ENCODE results near the gene EXOC2.

EXOC2 gene

DNA sequence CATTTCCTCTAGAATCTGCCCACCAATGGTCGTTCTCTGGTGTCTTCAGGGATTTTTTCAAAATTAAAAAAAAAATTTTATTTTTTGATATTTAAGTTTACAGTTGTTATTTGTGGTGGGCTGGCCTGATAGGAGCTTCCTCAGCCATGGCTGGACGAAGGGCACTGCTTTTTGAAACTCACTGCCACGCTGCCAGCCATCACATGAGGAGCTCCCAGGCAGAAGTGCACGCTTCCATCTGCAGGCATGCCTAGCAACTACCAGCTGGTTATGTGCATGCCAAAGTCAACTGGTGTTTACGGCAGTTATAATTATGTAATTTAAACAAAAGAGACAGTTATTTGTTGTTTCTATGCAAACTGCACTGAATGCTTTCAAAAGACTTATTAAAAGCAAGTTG is 196.3 kb downstream of the EXOC2 start:
- no peak overlapping the region for H3K14ac ChIP-seq (ENCODE audit: low read length in 2 of 2)
- no peak overlapping the region for H3K4me3 ChIP-seq (ENCODE audit: insufficient read depth in 1 of 2, low read depth in 1 of 2, low read length in 2 of 2)
- no peak overlapping the region for H4K8ac ChIP-seq (ENCODE audit: low read length)
- H2BK15ac ChIP-seq (ENCODE audit: low read depth, poor library complexity, severe bottlenecking) = no peak overlapping the region
- no peak for DNase-seq
- no peak overlapping the region for H2BK120ac ChIP-seq (ENCODE audit: low read depth, low read length)
- peaks cover 9% of the 10 kb centered on the region for H3K9me3 ChIP-seq (ENCODE audit: control insufficient read depth, low read length)
- no peak overlapping the region for H2AFZ ChIP-seq (ENCODE audit: low read depth, low read length)
- H3K9ac ChIP-seq (ENCODE audit: low read length) = no peak overlapping the region
- no peaks in the 10 kb centered on the region for H3K4me1 ChIP-seq (ENCODE audit: control insufficient read depth, insufficient read depth, low read depth, low read length)
- H3K36me3 ChIP-seq (ENCODE audit: control insufficient read depth in 1 of 2, insufficient read depth in 2 of 2, low read depth in 1 of 2, low read length in 2 of 2) = peaks cover 17 to 40% of the 10 kb centered on the region in 2 experiments
- no peak overlapping the region for H4K91ac ChIP-seq (ENCODE audit: low read length)
- H2AK5ac ChIP-seq (ENCODE audit: low read length, severe bottlenecking) = no peak overlapping the region
- H2BK12ac ChIP-seq (ENCODE audit: low read length in 2 of 2) = no peak overlapping the region
- H3K4me2 ChIP-seq (ENCODE audit: low read length, poor library complexity, severe bottlenecking) = no peak overlapping the region
- H2BK5ac ChIP-seq (ENCODE audit: low read depth, low read length, poor library complexity, severe bottlenecking) = no peak overlapping the region
- H3K27me3 ChIP-seq (ENCODE audit: control insufficient read depth in 1 of 2, insufficient read depth in 1 of 2, low read length in 2 of 2) = no peaks in the 10 kb centered on the region
- H3K18ac ChIP-seq (ENCODE audit: low read depth in 1 of 2, low read length in 2 of 2) = no peak overlapping the region
- no peak overlapping the region for H3K27ac ChIP-seq (ENCODE audit: low read length, poor library complexity, severe bottlenecking)
- no peak overlapping the region for H3K4ac ChIP-seq (ENCODE audit: low read depth in 1 of 2, low read length in 2 of 2)
- 97% methylated on average over 3 of the region's 5 CpGs for WGBS
- H3K79me1 ChIP-seq (replicated peaks; ENCODE audit: low read length, poor library complexity, severe bottlenecking) = peaks cover 6% of the 10 kb centered on the region
- no peak overlapping the region for H3K23ac ChIP-seq (ENCODE audit: low read length in 2 of 2)

GRCh38 chr6:494394-494793 is 198.5 kb downstream of the EXOC2 start:
- H3K4me3 ChIP-seq (ENCODE audit: insufficient read depth in 1 of 2, low read depth in 1 of 2, low read length in 2 of 2) = no peak overlapping the region
- H2BK12ac ChIP-seq (ENCODE audit: low read length in 2 of 2) = no peak overlapping the region
- no peak overlapping the region for H4K8ac ChIP-seq (ENCODE audit: low read length)
- no peak overlapping the region for H3K23ac ChIP-seq (ENCODE audit: low read length in 2 of 2)
- H3K4me1 ChIP-seq (ENCODE audit: control insufficient read depth, insufficient read depth, low read depth, low read length) = no peaks in the 10 kb centered on the region
- H2AFZ ChIP-seq (ENCODE audit: low read depth, low read length) = no peak overlapping the region
- H3K4me2 ChIP-seq (ENCODE audit: low read length, poor library complexity, severe bottlenecking) = no peak overlapping the region
- no peaks in the 10 kb centered on the region for H3K27me3 ChIP-seq (ENCODE audit: control insufficient read depth in 1 of 2, insufficient read depth in 1 of 2, low read length in 2 of 2)
- H3K9ac ChIP-seq (ENCODE audit: low read length) = no peak overlapping the region
- no peak overlapping the region for H3K18ac ChIP-seq (ENCODE audit: low read depth in 1 of 2, low read length in 2 of 2)
- no peak overlapping the region for H2BK120ac ChIP-seq (ENCODE audit: low read depth, low read length)
- peaks cover 9% of the 10 kb centered on the region for H3K9me3 ChIP-seq (ENCODE audit: control insufficient read depth, low read length)
- no CpG with 5 or more reads among the region's 5 CpGs for WGBS
- H2BK5ac ChIP-seq (ENCODE audit: low read depth, low read length, poor library complexity, severe bottlenecking) = no peak overlapping the region
- H3K14ac ChIP-seq (ENCODE audit: low read length in 2 of 2) = no peak overlapping the region
- H3K4ac ChIP-seq (ENCODE audit: low read depth in 1 of 2, low read length in 2 of 2) = no peak overlapping the region
- no peak overlapping the region for H2BK15ac ChIP-seq (ENCODE audit: low read depth, poor library complexity, severe bottlenecking)
- H2AK5ac ChIP-seq (ENCODE audit: low read length, severe bottlenecking) = no peak overlapping the region
- DNase-seq = no peak
- H3K27ac ChIP-seq (ENCODE audit: low read length, poor library complexity, severe bottlenecking) = no peak overlapping the region
- H3K36me3 ChIP-seq (ENCODE audit: control insufficient read depth in 1 of 2, insufficient read depth in 2 of 2, low read depth in 1 of 2, low read length in 2 of 2) = peaks cover 17 to 53% of the 10 kb centered on the region in 2 experiments
- H4K91ac ChIP-seq (ENCODE audit: low read length) = no peak overlapping the region
- peaks cover 4% of the 10 kb centered on the region for H3K79me1 ChIP-seq (replicated peaks; ENCODE audit: low read length, poor library complexity, severe bottlenecking)

DNA sequence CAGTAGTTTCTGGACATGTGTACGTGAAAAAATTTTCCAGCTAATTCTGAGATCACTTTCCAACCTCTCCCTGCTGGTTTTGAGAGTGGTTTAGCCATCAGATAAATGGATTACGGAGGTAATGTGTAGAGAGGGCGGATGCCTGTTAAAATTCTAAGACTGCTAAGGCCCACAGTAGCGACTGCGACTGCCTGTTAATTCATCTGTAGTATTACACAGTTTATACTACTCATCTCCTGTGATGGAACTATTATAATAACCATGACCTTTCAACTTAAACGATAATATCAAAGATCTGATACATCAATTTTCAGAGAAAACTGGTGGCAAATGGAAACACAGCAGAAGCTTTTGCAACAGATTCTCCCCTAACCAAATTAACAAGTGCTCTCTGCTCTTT is 199.1 kb downstream of the EXOC2 start:
- Histone ChIP-seq H3K18ac (ENCODE audit: low read depth in 1 of 2, low read length in 2 of 2) (no peak overlapping the region), H2BK12ac (ENCODE audit: low read length in 2 of 2) (no peak overlapping the region), H4K91ac (ENCODE audit: low read length) (no peak overlapping the region), H2AK5ac (ENCODE audit: low read length, severe bottlenecking) (no peak overlapping the region), H2BK15ac (ENCODE audit: low read depth, poor library complexity, severe bottlenecking) (no peak overlapping the region), H3K27me3 (ENCODE audit: control insufficient read depth in 1 of 2, insufficient read depth in 1 of 2, low read length in 2 of 2) (no peaks in the 10 kb centered on the region), H3K4me2 (ENCODE audit: low read length, poor library complexity, severe bottlenecking) (no peak overlapping the region), H3K27ac (ENCODE audit: low read length, poor library complexity, severe bottlenecking) (no peak overlapping the region), H3K79me1 (replicated peaks; ENCODE audit: low read length, poor library complexity, severe bottlenecking) (peaks cover 2% of the 10 kb centered on the region), H3K4ac (ENCODE audit: low read depth in 1 of 2, low read length in 2 of 2) (no peak overlapping the region), H3K9ac (ENCODE audit: low read length) (no peak overlapping the region), H3K23ac (ENCODE audit: low read length in 2 of 2) (no peak overlapping the region), H3K14ac (ENCODE audit: low read length in 2 of 2) (no peak overlapping the region), H3K36me3 (ENCODE audit: control insufficient read depth in 1 of 2, insufficient read depth in 2 of 2, low read depth in 1 of 2, low read length in 2 of 2) (peaks cover 14 to 53% of the 10 kb centered on the region in 2 experiments), H4K8ac (ENCODE audit: low read length) (no peak overlapping the region), H2BK5ac (ENCODE audit: low read depth, low read length, poor library complexity, severe bottlenecking) (no peak overlapping the region), H3K9me3 (ENCODE audit: control insufficient read depth, low read length) (peaks cover 9% of the 10 kb centered on the region), H2AFZ (ENCODE audit: low read depth, low read length) (no peak overlapping the region), H3K4me1 (ENCODE audit: control insufficient read depth, insufficient read depth, low read depth, low read length) (no peaks in the 10 kb centered on the region), H3K4me3 (ENCODE audit: insufficient read depth in 1 of 2, low read depth in 1 of 2, low read length in 2 of 2) (no peak overlapping the region), H2BK120ac (ENCODE audit: low read depth, low read length) (no peak overlapping the region)
- no peak for DNase-seq
- WGBS = 98% methylated on average over 4 of the region's 6 CpGs

DNA sequence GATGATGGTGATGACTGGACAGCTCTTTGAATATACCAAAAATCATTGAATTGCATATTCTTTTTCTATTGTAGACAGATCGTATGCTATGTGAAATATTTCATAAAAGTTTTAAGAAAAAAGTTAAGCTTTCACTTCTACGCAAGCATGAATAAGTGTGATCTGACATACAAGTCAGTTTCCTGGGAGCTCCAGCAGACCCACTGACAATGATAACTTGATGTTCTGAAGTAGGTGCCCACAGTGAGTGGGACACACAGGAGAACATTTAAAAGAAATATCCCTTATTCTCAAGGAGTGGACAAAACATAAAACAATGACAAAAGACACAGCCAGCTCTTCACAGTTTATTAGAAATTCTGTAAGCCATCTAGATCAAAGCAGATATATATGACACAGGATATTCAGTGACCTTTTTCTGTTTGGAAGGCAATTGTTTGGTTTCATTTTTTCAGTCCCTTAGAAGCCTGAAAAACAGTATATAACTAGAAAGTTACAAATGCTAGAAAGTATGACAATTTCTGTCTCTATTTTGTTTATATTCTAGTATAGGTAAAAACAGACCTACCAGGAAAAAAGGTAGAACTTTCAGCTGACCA is 200.0 kb downstream of the EXOC2 start:
- no peak overlapping the region for H3K23ac ChIP-seq (ENCODE audit: low read length in 2 of 2)
- H2BK15ac ChIP-seq (ENCODE audit: low read depth, poor library complexity, severe bottlenecking) = no peak overlapping the region
- H3K4me2 ChIP-seq (ENCODE audit: low read length, poor library complexity, severe bottlenecking) = no peak overlapping the region
- H3K79me1 ChIP-seq (replicated peaks; ENCODE audit: low read length, poor library complexity, severe bottlenecking) = peaks cover 1% of the 10 kb centered on the region
- no peak overlapping the region for H2BK12ac ChIP-seq (ENCODE audit: low read length in 2 of 2)
- no peak overlapping the region for H2BK120ac ChIP-seq (ENCODE audit: low read depth, low read length)
- H4K91ac ChIP-seq (ENCODE audit: low read length) = no peak overlapping the region
- H3K9me3 ChIP-seq (ENCODE audit: control insufficient read depth, low read length) = peaks cover 9% of the 10 kb centered on the region
- 100% methylated on average over 2 of the region's 2 CpGs for WGBS
- H2BK5ac ChIP-seq (ENCODE audit: low read depth, low read length, poor library complexity, severe bottlenecking) = no peak overlapping the region
- H2AFZ ChIP-seq (ENCODE audit: low read depth, low read length) = no peak overlapping the region
- peaks cover 15 to 63% of the 10 kb centered on the region in 2 experiments for H3K36me3 ChIP-seq (ENCODE audit: control insufficient read depth in 1 of 2, insufficient read depth in 2 of 2, low read depth in 1 of 2, low read length in 2 of 2)
- H3K4me3 ChIP-seq (ENCODE audit: insufficient read depth in 1 of 2, low read depth in 1 of 2, low read length in 2 of 2) = no peak overlapping the region
- DNase-seq = no peak
- no peak overlapping the region for H3K4ac ChIP-seq (ENCODE audit: low read depth in 1 of 2, low read length in 2 of 2)
- no peaks in the 10 kb centered on the region for H3K4me1 ChIP-seq (ENCODE audit: control insufficient read depth, insufficient read depth, low read depth, low read length)
- H3K9ac ChIP-seq (ENCODE audit: low read length) = no peak overlapping the region
- H3K18ac ChIP-seq (ENCODE audit: low read depth in 1 of 2, low read length in 2 of 2) = no peak overlapping the region
- no peak overlapping the region for H4K8ac ChIP-seq (ENCODE audit: low read length)
- no peak overlapping the region for H3K14ac ChIP-seq (ENCODE audit: low read length in 2 of 2)
- no peak overlapping the region for H3K27ac ChIP-seq (ENCODE audit: low read length, poor library complexity, severe bottlenecking)
- no peak overlapping the region for H2AK5ac ChIP-seq (ENCODE audit: low read length, severe bottlenecking)
- no peaks in the 10 kb centered on the region for H3K27me3 ChIP-seq (ENCODE audit: control insufficient read depth in 1 of 2, insufficient read depth in 1 of 2, low read length in 2 of 2)

Measured in mesenchymal stem cell (in vitro differentiated cells and primary cell).